GM21515 (cell line): ENCODE measurements around the gene SCMH1.

Source experiments
- ATAC-seq: cut with Tn5 transposase; IDR thresholded peaks from one replicate; pipeline ENCODE4 v1.9.1; 2021; ENCODE audit not compliant: unreplicated experiment

Gene SCMH1

GRCh38 chr1:40980453-40981121 lies 261.5 kb downstream of the SCMH1 start:
- ATAC-seq: peak; percentile 4

GRCh38 chr1:40980068-40980452 lies 262.0 kb downstream of the SCMH1 start:
- ATAC-seq: peak; percentile 25

- ATAC-seq: peak; percentile 89
Measured at GRCh38 chr1:40979241-40980067, 262.7 kb downstream of the SCMH1 start, which contains the start of gene CTPS1. CTPS1 (plus strand) TSS chr1:40979696; CDS start chr1:40983291, 3,595 bp downstream.

- ATAC-seq: no peak
Measured at GRCh38 chr1:40978886-40979240, 263.2 kb downstream of the SCMH1 start.

- ATAC-seq: no peak
Measured at GRCh38 chr1:40977716-40978115, 264.4 kb downstream of the SCMH1 start.
